ENCODE measurements around the gene SPATA13. TPM values are rescaled to one million over a fixed set of nuclear protein-coding genes. Genes with fewer than 3 reads are reported as not detected.
A peak's percentile ranks its signal among the peaks of the same experiment; 100 is the strongest.

The SPATA13 gene
- total RNA-seq, 3 donors from 2014 or later = 35.2 to 59.5 (median 35.6) TPM

DNA sequence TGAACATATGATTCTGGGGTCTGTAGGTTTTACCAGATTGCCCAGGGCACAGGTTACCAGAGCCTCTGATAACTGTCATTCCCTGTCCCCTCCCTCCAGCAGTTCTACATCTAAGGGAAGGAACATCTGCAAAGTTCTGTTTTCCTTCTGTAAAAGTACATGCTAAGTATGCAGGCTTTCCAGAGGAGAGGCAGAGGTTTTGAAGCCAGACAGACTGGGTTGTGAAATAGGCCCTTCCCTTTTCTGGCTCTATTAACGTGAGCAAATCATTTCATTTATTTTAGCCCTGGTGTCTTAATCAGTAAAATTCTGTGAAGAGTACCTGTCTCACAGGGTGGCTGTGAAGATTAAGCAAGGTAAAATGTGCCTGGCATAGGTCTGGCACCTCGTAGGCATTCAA is 82.8 kb downstream of the SPATA13 start:
- DNase-seq (no peak), ATAC-seq (no peak)
- Histone ChIP-seq H3K9me3 (no peaks in the 10 kb centered on the region), H3K4me1 (ENCODE audit: low read depth) (peaks cover 34% of the 10 kb centered on the region), H3K36me3 (ENCODE audit: low read depth) (no peaks in the 10 kb centered on the region), H3K4me3 (no peak overlapping the region)
- intact Hi-C loops (cut with DNase I, micrococcal nuclease) = no loop called here
- no peak for TF ChIP-seq CTCF (IDR thresholded peaks at IDR 0.05)

GRCh38 chr13:24244802-24245201 is 84.3 kb downstream of the SPATA13 start:
- Histone ChIP-seq H3K4me1 (ENCODE audit: low read depth) (peaks cover 34% of the 10 kb centered on the region), H3K36me3 (ENCODE audit: low read depth) (no peaks in the 10 kb centered on the region), H3K9me3 (no peaks in the 10 kb centered on the region), H3K4me3 (no peak overlapping the region)
- intact Hi-C loops (cut with DNase I, micrococcal nuclease) = no loop called here
- no peak for TF ChIP-seq CTCF (IDR thresholded peaks at IDR 0.05)
- DNase-seq (peak in 2 of 3 donors; percentile 48 to 50), ATAC-seq (peak; percentile 76)

DNA sequence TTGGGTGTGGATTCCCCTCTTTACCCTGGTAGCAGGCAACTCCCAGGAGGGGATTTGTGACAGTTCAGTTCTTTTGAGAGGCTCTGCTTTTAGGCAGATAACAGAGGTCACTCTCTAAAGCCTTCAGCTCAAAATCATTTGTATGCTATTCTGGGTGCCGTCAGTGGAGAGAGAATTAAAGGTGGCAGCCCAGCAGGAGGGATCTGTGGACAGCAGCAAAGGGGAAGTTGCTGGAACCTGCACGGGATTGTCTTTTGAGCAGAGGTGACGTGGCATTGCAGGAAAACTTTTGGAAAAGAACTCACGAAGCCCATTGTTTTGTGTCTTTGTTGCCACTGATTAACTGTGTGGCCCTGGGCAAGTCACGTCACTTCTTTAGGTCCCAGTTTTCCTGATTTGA is 86.5 kb downstream of the SPATA13 start:
- no peak for ATAC-seq
- intact Hi-C loops (cut with DNase I, micrococcal nuclease) = no loop called here
- Histone ChIP-seq H3K4me3 (no peak overlapping the region), H3K9me3 (no peaks in the 10 kb centered on the region), H3K4me1 (ENCODE audit: low read depth) (peaks cover 28% of the 10 kb centered on the region), H3K36me3 (ENCODE audit: low read depth) (no peaks in the 10 kb centered on the region)
- no peak for TF ChIP-seq CTCF (IDR thresholded peaks at IDR 0.05)
- no peak for DNase-seq

- ATAC-seq = no peak
- no peak for DNase-seq
These were observed 89.1 kb downstream of the SPATA13 start for GRCh38 chr13:24249624-24250023.

GRCh38 chr13:24250376-24251057 is 90.0 kb downstream of the SPATA13 start:
- no peak for TF ChIP-seq CTCF (IDR thresholded peaks at IDR 0.05)
- intact Hi-C loops (cut with DNase I, micrococcal nuclease) = no loop called here
- Histone ChIP-seq H3K4me1 (ENCODE audit: low read depth) (peaks cover 14% of the 10 kb centered on the region), H3K9me3 (no peaks in the 10 kb centered on the region), H3K36me3 (ENCODE audit: low read depth) (no peaks in the 10 kb centered on the region), H3K4me3 (no peak overlapping the region)
- DNase-seq (no peak), ATAC-seq (no peak)

More at GRCh38 chr13:24249624-24250023, 89.1 kb downstream of the SPATA13 start:
- H3K4me1 ChIP-seq (ENCODE audit: low read depth) = peaks cover 21% of the 10 kb centered on the region
- no peak for TF ChIP-seq CTCF (IDR thresholded peaks at IDR 0.05)
- H3K9me3 ChIP-seq = no peaks in the 10 kb centered on the region
- intact Hi-C loops (cut with DNase I, micrococcal nuclease) = no loop called here
- H3K36me3 ChIP-seq (ENCODE audit: low read depth) = no peaks in the 10 kb centered on the region
- H3K4me3 ChIP-seq = no peak overlapping the region

Measured in mucosa of descending colon (tissue), 3 donors.